ENCODE data around the gene KLHDC7A.

KLHDC7A gene

GRCh38 chr1:18485227-18485626 is 4.5 kb downstream of the KLHDC7A start:
- Histone ChIP-seq H3K4me3 (replicated peaks; ENCODE audit: insufficient read depth, low read length) (no peak overlapping the region), H3K27me3 (ENCODE audit: insufficient read depth, poor library complexity, severe bottlenecking) (peaks cover 2% of the 10 kb centered on the region), H3K27ac (replicated peaks) (no peak overlapping the region)
- no peak for TF ChIP-seq CTCF (IDR thresholded peaks at IDR 0.05; ENCODE audit: insufficient read depth, low read length)
- DNase-seq (ENCODE audit: low read depth in 1 of 2, low spot score in 1 of 2) = no peak

GRCh38 chr1:18486195-18486594 is 5.5 kb downstream of the KLHDC7A start:
- Histone ChIP-seq H3K27ac (replicated peaks) (no peak overlapping the region), H3K27me3 (ENCODE audit: insufficient read depth, poor library complexity, severe bottlenecking) (no peaks in the 10 kb centered on the region), H3K4me3 (replicated peaks; ENCODE audit: insufficient read depth, low read length) (no peak overlapping the region)
- DNase-seq (ENCODE audit: low read depth in 1 of 2, low spot score in 1 of 2) = no peak
- no peak for TF ChIP-seq SPI1 (IDR thresholded peaks at IDR 0.05; ENCODE audit: borderline replicate concordance, low read depth)
- TF ChIP-seq, protein P1, sequence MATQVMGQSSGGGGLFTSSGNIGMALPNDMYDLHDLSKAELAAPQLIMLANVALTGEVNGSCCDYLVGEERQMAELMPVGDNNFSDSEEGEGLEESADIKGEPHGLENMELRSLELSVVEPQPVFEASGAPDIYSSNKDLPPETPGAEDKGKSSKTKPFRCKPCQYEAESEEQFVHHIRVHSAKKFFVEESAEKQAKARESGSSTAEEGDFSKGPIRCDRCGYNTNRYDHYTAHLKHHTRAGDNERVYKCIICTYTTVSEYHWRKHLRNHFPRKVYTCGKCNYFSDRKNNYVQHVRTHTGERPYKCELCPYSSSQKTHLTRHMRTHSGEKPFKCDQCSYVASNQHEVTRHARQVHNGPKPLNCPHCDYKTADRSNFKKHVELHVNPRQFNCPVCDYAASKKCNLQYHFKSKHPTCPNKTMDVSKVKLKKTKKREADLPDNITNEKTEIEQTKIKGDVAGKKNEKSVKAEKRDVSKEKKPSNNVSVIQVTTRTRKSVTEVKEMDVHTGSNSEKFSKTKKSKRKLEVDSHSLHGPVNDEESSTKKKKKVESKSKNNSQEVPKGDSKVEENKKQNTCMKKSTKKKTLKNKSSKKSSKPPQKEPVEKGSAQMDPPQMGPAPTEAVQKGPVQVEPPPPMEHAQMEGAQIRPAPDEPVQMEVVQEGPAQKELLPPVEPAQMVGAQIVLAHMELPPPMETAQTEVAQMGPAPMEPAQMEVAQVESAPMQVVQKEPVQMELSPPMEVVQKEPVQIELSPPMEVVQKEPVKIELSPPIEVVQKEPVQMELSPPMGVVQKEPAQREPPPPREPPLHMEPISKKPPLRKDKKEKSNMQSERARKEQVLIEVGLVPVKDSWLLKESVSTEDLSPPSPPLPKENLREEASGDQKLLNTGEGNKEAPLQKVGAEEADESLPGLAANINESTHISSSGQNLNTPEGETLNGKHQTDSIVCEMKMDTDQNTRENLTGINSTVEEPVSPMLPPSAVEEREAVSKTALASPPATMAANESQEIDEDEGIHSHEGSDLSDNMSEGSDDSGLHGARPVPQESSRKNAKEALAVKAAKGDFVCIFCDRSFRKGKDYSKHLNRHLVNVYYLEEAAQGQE (IDR thresholded peaks at IDR 0.05; ENCODE audit: insufficient replicate concordance, low read depth) = no peak
- TF ChIP-seq CTCF (IDR thresholded peaks at IDR 0.05; ENCODE audit: insufficient read depth, low read length) = no peak
- no peak for TF ChIP-seq GABPA (IDR thresholded peaks at IDR 0.05; ENCODE audit: low read depth)
- TF ChIP-seq POLR2AphosphoS5 (IDR thresholded peaks at IDR 0.05; ENCODE audit: low read depth) = no peak

DNA sequence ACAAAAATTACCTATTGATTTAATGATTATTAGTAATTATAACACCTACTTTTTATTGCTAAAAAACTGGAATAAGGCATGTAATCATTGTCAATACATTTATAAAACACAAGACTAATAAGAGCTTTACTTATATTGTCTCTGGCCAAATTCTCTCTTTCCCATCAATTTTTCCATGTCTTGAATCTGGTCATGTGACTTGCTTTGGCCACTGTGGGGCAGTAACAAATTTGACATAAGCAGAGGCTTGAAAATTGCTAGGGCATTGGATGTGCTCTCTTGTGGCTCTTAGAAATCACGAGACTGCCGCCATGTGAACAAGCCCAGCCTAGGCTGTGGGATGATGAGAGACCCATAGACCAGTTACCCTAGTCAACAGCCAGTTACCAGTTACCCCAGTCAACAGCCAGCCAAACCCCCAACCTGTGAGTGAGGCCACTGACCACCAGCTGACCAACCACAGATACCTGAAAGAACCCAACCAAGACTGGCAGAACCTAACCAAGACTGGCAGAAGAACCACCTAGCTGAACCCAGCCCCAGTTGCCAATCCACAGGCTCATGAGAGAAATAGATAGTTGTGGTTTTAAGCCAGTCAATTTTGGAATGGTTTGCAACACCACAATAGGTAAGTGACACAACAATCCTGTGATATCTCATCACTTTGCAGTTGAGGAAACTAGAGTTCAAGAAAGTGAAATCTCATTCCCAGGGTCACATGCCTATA is 8.8 kb downstream of the KLHDC7A start:
- DNase-seq (ENCODE audit: low read depth in 1 of 2, low spot score in 1 of 2) = no peak
- H3K27ac ChIP-seq (replicated peaks) = no peak overlapping the region
- no peak overlapping the region for H3K4me3 ChIP-seq (replicated peaks; ENCODE audit: insufficient read depth, low read length)
- TF ChIP-seq, protein P1 (IDR thresholded peaks at IDR 0.05; ENCODE audit: insufficient replicate concordance, low read depth) = no peak
- TF ChIP-seq POLR2AphosphoS5 (IDR thresholded peaks at IDR 0.05; ENCODE audit: low read depth) (no peak), GABPA (IDR thresholded peaks at IDR 0.05; ENCODE audit: low read depth) (no peak), SPI1 (IDR thresholded peaks at IDR 0.05; ENCODE audit: borderline replicate concordance, low read depth) (no peak), CTCF (IDR thresholded peaks at IDR 0.05; ENCODE audit: insufficient read depth, low read length) (no peak)
- no peaks in the 10 kb centered on the region for H3K27me3 ChIP-seq (ENCODE audit: insufficient read depth, poor library complexity, severe bottlenecking)

DNA sequence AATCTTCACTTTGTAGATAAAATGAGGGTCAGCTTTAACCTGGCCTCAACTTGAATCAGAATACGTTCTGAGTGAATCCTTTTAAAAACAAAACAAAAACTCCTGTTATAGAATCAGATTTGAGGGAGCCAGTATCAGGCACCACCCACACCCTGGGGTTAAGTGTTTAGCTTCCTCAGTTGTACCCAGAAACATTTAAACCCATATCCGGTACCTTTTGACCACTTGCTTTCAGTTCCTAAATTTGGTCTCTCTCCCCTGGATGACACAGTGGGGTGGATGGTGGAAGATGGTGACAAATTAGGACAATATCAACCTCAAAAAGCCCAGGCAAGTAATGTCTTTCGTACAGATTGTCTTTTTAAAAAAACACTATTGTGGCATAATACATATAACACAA is 10.4 kb downstream of the KLHDC7A start:
- no peak overlapping the region for H3K4me3 ChIP-seq (replicated peaks; ENCODE audit: insufficient read depth, low read length)
- TF ChIP-seq SPI1 (IDR thresholded peaks at IDR 0.05; ENCODE audit: borderline replicate concordance, low read depth) (no peak), CTCF (IDR thresholded peaks at IDR 0.05; ENCODE audit: insufficient read depth, low read length) (no peak), GABPA (IDR thresholded peaks at IDR 0.05; ENCODE audit: low read depth) (no peak), POLR2AphosphoS5 (IDR thresholded peaks at IDR 0.05; ENCODE audit: low read depth) (no peak)
- TF ChIP-seq, protein P1 (IDR thresholded peaks at IDR 0.05; ENCODE audit: insufficient replicate concordance, low read depth) = no peak

More for the DNA sequence above, 10.4 kb downstream of the KLHDC7A start:
- DNase-seq (ENCODE audit: low read depth in 1 of 2, low spot score in 1 of 2) = no peak
- Histone ChIP-seq H3K27me3 (ENCODE audit: insufficient read depth, poor library complexity, severe bottlenecking) (no peaks in the 10 kb centered on the region), H3K27ac (replicated peaks) (no peak overlapping the region)
